GM18861 (cell line): Measurements from ENCODE around the gene MED12L.
A peak's percentile ranks its signal among the peaks of the same experiment; 100 is the strongest.

Experiments
- ATAC-seq: cut with Tn5 transposase; IDR thresholded peaks from one replicate; pipeline ENCODE4 v1.9.1; 2021; ENCODE audit not compliant: unreplicated experiment

MED12L gene

DNA sequence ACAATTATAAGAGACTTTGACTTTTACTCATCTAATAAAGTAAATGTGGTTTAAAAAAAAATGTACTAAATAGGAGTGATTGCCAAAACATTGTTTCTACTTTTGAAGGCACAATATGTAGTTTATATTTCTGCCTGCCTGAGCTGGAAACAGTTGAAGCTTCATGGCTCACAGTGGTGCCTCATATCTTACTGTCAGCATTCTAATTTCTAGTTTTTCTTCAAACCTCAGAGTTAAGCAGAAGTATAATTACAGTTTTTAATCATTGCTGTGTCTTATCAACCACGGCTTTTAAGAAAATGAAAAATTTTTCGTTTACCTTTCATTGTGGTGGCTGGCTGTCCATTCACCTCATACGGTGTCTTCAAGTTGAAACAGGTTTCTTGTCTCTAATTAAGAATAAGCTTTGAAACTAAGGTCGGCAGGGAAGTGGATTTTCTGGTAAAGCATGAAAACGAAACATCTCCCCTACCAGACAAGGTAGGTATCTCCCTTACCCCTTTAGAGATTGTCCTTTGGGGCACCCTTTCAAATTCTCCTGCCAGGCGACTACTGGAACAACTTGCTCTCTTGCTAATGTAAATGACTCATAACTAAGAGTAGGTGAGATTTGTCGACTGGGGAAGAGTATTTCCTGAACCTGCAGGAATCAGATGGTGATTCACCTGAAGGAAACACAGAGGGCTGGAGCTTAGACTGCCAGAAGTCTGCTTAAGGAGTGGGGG, 231.0 kb downstream of the MED12L start, which contains the start of gene GPR87:
Gene GPR87 (minus strand): TSS at position 554 of the 725 bp plus-strand sequence. CDS start 16,720 bp downstream, outside the sequence.
- ATAC-seq = peak; percentile 66

DNA sequence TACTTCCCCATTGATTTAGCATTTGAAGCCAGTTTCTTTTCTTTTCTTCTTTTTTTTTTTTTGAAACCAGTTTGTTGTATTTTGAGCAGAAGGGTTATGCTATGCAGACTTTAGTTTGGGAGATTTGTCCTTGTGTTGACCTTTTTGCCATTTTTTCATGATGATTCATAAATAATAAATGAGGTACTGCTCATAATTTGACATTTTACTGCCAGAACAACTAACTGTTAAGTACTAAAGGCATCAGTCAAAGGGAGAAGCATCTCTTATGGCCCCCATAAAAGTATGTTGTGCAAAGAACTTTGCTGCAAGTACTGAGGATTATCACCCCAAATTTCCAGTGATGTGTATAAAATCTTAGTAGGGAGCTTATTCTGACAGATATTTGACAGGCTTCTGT, 232.8 kb downstream of the MED12L start:
- no peak for ATAC-seq

DNA sequence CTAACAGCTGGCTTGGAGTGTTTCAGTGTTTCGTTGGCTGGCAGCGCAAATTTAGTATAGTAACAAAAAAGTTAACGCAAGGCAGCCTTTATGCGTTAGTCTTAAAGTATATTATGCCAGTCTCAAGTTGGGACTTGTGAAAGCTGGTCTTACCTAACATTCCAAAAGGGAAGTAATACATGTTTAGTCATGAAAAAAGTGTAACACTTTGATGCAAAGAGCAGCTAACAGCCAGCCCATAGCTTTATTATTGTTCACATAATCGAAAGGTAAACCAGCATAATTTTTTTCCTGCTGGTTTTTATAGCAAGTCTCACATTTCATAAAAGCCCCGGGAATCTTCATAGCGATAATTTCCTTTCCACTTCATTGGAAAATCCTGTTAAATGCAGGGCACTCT, 233.5 kb downstream of the MED12L start:
- no peak for ATAC-seq

DNA sequence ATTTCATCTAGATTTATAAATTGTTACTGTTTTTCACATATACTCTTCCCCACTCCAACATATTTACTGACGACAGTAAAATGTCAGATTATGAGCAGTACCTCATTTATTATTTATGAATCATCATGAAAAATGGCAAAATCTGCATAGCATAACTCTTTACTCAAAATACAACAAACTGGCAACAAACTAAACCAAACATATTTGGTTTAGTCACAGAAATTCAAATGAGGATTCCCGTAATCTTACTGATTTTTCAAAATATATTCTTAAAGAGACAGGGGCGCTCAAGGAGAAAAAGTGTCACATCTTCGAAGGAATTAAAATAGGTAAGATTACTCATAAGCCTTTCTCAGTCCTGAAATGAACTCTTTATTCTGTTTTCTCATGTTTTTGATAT, 234.2 kb downstream of the MED12L start:
- ATAC-seq = no peak

DNA sequence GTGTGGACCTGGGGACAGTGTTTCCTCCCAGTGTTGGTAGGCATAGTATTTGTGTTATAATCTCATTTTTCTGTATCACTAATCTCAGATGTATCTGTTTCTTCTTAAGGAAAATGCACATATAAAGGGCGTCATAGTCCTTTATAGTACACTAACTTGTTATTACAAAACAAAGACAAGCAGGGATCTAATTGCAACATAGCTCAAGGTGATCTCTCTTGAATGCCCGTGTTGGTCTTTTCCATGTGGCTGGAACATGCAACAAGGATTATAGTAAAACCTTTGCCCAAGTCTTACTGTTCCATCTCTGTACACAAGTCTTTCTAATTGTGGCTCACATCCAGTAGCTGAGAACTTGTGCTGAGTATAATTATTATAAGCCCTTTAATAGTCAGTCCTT, 234.7 kb downstream of the MED12L start:
- ATAC-seq = no peak

DNA sequence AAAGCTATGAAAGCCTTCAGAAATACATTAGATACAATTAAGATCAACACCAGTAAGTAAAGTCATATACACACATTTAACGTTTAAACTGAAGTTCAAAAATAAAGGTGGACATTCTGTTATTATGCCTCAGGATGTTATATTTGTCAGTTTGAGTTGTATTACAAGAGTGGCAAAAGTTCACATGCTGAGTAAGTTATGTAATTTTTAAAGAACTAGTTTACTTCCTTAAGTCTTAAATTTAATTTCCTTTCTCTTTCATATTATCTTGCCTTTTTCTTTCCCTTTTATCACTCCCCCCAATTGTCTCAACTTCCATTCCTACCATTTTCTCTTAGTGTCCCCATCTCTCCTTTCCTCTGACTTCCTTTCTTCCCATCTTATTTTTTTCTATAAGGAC, 236.1 kb downstream of the MED12L start:
- no peak for ATAC-seq

DNA sequence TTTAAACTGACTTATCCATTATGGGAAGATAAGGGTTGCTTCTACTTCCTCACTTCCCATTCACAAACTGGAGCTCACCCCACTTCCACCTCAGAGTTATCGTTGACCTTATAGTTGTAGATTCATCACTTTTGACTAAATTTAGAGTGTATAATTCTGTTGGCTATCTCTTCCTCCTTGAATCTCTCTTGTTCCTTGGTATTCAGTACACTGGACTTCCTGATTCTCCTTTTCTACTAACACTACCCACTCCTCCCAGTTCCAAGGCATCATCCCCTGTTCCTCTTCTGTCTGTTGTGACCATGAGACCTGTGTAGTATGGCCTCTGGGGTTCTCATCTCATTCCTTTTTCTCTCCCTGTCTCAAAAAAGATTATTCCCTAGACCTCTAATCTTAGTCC, 237.0 kb downstream of the MED12L start:
- no peak for ATAC-seq

DNA sequence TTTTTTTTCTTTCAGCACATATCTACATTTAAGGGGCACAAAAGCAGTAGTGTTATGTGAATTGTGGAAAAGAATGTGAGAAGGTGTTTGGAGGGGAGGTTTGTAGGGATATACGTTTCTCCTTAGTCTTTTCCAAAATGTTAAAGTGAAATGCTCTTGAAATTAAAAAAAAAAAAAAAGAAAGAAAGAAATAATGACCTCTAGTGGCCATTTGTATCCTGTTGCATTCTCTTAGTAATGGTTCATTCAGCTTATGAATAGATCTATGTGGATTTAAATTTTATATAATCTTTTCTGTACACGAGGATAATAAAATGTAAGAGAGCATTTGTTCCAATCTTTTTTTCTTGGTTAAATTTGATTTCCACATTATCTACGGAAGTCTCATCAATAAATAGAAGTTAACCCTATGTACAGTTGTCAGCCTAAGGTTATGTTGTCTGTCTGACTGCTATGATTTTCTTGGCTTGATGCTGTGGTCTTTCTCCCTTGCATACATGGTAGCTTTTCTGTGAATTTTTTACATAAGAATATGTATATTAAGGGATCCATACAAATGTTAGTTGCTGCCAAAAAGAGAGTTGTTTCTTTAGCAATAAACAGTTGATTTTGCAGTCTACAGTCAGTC, 242.2 kb downstream of the MED12L start:
- ATAC-seq = no peak

DNA sequence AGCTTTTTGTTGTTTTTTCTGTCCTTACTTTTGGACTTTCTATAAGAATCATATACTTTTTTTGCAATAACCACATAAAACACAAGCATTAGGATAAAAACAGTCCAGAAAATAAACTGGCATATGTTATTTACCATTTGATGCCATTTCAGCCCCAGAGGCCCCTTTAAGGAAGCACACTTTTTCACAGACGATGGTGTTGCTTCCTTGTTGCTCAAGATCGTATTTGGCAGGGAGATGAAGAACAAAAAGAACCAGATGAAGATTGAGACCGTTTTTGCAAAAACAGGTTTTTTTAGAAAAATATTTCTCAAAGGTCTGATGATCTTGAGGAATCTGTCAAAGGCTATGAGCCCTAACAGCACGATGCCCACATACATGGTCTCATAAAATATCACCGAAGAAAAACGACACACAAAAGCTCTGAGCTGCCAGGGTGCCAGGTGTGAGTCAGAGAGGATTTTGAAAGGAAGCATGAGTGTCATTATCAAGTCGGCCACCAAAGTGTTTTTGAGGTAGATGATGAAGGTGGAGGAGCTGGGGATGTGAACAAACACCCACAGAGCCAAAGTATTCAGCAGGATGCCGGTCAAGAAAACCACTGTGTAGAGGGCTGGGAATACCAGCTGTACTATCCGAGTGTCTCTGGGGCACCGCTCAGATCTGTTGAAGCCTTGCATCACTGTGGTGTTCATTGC, 243.0 kb downstream of the MED12L start:
- no peak for ATAC-seq

DNA sequence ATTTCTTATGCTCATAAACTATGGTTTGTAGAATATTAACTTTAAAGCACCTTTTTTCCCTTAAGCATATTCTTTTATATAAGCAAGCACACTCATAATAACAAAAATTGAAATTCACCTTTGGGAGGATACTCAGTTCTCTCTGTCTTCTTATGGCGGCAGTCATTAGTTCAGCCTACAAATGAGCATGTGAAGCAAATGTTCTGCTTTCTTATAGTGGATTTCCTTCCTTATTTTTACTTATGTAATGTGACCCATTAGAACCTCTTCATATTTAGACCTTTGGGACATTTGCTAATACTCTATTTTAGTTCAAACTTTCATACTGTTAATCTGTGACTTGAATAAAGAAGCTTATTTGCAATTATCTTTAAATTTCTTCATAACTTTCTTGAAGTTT, 243.9 kb downstream of the MED12L start, which contains the start of gene P2RY13:
Gene P2RY13 (minus strand): TSS at position 187 of the 400 bp plus-strand sequence. CDS start 21 bp downstream, at position 166.
- ATAC-seq = no peak

DNA sequence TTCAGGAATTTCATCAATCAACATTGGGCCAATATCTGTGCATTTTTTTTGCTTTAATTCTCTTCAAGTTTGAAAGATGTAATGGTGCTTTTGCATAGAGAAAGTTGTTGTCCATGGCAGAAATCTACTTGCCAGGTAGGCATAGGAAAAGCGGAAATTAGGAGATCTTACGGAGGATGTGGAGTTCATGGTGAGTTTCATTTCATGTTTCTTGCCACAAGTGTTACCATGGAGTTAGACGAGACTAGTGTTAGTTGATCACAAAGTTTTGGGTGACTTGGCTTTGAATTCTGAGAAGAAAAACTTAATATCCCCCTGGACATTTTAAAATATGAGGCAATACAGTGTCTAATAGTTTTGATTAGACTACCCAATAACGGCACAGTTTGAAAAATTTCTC, 244.9 kb downstream of the MED12L start:
- no peak for ATAC-seq

DNA sequence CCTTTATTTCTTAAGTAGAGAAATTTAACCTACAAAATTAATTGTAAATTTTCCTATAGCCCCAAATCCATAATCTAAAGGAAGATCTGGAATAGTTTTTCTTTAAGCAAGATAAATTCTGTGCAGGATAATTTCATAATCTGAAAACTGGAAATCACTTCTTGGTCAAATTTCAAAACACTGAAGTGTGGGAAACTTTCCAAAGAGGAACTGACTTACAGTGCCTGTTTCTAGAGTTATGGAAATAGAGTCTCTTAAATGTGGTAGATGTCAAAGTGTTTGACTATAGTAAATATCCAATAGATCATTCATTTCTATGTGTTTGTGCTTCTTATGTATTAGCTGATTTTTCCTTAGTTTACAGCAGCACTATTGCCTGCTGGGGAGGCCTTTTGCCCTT, 245.4 kb downstream of the MED12L start:
- no peak for ATAC-seq

DNA sequence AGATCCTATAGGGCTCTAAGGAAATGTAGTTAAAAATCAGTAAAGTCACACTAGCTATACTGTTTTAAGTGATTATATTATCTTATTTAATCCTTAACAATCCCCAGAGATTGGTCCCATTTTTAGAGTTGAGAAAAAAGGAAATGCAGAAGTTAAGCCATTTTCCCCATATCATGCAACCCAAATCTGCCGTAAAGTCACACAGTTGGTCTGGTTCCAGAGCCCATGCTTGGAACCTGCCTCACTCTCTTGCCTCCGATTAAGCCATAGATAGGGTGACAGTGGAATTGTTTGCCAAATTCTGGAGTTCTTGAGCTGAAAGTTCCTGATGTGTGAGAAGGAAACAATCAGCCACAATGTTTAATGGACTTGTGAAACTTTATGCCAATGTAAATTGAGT, 246.2 kb downstream of the MED12L start:
- ATAC-seq = no peak

DNA sequence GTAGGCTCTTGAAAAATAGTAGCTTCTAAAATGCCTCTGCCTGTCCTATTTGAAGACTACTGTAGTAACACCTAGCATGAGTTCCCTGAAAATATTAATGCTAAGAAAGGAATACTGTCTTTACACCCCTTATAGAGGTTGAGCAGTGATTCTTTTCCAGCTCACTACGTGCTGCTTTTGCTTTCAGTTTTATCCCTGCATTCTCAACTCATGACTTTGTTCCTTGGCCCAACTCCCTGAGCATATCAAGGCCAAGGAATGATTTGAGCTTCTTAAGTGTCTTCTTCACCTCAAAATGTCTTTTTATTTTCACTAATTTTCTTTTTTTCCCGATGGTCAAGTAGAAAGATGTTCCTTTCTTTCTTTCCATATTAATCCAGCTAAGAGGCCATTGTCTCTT, 260.4 kb downstream of the MED12L start:
- no peak for ATAC-seq

DNA sequence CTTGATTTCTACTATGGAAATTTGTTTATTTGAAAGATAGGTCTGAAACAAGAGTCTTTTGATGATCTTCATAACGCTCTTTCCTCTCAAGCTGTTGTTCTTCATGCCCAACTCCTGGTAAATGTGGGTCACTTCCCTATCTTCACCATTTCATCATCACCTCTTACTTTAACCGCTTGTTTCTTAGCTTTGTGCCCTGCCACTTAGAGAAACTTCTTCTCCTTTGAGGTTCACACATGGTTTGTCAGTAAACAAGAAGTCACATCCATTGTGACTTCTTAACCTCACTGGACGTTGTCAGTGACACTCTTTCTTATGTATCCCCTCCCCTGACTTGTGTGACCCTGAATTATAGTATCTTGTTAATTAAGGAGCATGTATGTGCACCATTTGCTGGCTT, 260.8 kb downstream of the MED12L start:
- no peak for ATAC-seq

DNA sequence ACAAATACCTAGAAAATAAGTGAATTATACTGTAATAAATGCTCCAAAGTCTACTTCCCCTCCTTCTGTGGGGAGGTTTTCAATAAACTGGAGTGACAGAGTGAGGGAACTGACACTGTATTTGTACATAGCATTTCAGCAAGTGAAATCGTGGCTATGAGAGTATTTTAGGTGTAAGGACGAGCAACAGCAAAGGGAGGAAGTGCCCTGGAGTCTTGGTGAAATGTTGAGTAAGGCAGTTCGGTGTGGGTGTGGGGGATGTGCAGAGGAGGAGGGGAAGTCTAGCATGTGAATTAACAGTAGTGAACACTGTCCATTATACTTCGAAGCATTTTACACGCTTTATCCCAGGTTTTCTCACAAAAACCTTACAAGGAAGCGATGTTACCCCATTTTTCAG, 262.0 kb downstream of the MED12L start:
- ATAC-seq = no peak

DNA sequence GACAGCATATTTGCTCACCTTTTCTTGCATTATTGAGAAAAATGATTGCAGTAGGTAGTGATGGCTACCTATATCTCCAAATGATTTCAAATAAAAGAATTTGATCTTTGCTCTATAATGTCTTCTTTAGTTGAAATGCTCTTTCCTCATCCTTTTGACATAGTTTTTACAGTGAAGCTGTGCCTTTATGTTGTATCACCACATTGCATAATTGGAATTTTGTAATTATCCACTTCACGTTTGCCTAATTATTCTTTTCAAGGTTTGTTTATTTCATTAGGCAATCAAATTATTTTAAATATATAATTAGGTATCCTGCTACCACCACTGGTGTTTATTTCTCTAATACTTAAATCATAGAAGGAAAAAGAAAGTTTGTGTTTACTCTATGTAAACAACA, 265.2 kb downstream of the MED12L start:
- ATAC-seq = no peak

DNA sequence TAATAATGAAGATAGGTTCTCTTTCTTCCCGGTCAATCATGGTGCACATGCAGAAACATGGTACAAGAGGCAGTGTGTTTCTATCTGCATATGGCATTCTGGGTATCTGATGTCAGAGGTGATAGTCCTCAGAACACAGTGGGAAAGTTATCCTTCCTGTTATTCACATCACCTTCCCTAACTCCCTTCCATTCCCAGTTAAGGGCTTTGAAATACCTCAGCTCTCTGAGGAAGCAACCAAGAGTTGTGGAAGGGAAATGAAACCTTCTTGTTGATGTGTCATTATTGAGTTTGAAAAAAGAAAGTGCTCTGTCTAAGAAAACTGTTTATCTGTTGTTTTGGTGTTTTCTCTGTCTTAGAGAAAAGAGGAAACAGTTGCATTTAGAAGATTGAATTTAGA, 265.8 kb downstream of the MED12L start:
- peak; percentile 89 for ATAC-seq

DNA sequence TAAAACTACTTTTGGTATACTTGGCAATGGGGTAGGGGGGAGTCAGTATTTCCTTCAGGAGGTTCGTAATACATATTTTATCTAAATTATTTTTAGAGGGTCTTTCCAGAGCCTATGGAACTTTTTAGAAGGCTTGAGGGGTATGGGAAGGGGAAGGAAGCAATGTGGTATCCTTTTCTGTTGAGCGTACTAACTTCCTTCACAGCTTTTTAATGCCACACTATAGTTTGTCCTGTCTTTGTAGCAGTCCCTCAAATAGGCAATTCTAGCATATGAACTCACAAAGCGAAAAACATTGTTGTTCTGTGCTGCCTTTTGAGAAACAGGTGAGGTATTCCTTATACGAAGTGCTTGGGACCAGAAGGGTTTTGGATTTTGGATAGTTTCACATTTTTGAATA, 266.2 kb downstream of the MED12L start:
- ATAC-seq = no peak

DNA sequence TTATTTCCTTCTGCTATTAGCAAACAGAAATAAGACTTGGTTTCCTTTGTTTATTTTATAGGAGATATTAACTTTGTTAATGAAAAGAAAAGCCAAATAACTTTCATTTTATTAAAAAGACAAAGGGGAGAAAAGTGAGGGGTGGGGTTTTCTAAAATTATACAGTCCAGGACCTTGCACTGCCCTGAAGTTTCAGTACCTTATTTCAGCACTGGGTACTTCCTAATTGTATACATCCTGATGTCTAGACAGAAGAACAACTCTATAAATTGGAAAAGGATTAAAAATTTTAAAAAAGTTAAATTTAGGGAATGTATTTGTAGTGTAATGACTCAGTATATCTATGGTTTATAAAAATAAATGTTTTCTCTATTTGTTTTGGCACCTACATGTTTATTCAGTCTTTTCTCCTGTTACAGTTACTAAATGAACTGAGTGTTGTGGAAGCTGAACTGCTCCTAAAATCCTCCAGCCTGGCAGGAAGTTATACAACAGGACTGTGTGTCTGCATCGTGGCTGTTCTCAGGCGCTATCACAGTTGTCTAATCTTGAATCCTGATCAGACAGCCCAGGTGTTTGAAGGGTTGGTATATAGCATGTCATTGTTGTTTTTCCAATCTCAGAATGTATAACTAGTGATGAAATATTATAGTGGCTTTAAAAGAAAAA, 271.5 kb downstream of the MED12L start:
- ATAC-seq = no peak

DNA sequence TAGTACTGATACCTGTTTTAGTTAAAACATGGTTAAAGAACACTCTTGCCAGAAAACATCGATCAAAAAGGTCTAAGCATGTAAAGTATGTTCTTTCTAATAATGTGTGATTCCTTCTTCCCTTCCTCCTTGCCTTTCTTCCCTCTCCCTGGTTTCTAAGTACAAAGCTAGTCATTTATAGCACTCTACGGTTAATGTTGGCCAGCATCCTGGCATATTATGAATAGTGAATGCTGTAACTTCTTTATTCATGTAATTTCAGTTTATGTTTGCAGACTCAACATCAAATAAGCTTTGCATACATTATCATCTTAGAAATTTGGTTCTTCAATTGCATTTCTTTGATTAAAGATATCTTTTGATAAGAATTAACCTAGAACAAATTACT, 272.0 kb downstream of the MED12L start:
- ATAC-seq = no peak

DNA sequence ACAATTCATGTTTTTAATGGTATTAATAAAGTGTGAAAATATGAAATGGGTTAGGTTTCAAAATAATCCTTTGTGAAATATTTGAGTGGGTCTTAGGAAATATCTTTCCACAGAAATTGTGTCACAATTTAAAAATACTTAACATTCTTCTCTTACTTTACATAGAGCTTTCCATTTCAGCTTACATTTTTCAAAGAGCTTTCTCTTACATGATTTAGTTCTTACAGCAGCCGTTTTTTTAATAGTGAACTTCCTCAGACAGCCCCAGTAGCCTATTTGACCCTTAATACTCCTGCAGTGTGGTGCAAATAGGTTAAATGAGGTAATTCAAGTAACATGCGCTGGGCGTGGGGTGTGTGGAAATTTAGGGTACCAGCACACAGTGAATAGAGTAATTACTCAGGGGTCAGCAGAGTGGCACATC, 277.3 kb downstream of the MED12L start:
- no peak for ATAC-seq
